Peyer's patch (tissue), 4 donors: Measurements from ENCODE around the gene NRXN3.

Experiments used
- CTCF ChIP-seq, 6 experiments: fragments of 450-650 bp in 4 of 6; fragments of 200-600 bp in 2 of 6; sonication (generic) in 1 of 6; IDR thresholded peaks; one replicate each; pipeline ENCODE4 v1.5.1; 2017 to 2019; ENCODE audit warnings: antibody characterized with exemption in 6 of 6, mild to moderate bottlenecking in 3 of 6, moderate library complexity in 1 of 6
- POLR2A ChIP-seq, 2 donors: fragments of 450-650 bp; IDR thresholded peaks; one replicate each; pipeline ENCODE4 v1.5.1; 2017; ENCODE audit warnings: antibody characterized with exemption in 2 of 2, mild to moderate bottlenecking in 2 of 2, moderate library complexity in 2 of 2

GRCh38 chr14:79502136-79502750 lies 1332.1 kb downstream of the NRXN3 start:
- TF ChIP-seq CTCF (IDR thresholded peaks at IDR 0.05) (no peak), POLR2A (IDR thresholded peaks at IDR 0.05) (no peak)
